Activated CD8-positive, alpha-beta memory T cell treated with anti-CD3 and anti-CD28 coated beads, Interleukin-2, amount 50 U/mL, for 24 hours (primary cell): ENCODE results near the gene PSMD3.
"Not testable (repeated sequence)": the region's sequence is repeated elsewhere in the genome, so short reads cannot be mapped to it uniquely, and the experiment has no call there.

ENCODE experiments used
- DNase-seq: peaks from one replicate; pipeline ENCODE4 v3.0.0-alpha.2; 2020; ENCODE audit errors: extremely low read depth

PSMD3 gene

DNA sequence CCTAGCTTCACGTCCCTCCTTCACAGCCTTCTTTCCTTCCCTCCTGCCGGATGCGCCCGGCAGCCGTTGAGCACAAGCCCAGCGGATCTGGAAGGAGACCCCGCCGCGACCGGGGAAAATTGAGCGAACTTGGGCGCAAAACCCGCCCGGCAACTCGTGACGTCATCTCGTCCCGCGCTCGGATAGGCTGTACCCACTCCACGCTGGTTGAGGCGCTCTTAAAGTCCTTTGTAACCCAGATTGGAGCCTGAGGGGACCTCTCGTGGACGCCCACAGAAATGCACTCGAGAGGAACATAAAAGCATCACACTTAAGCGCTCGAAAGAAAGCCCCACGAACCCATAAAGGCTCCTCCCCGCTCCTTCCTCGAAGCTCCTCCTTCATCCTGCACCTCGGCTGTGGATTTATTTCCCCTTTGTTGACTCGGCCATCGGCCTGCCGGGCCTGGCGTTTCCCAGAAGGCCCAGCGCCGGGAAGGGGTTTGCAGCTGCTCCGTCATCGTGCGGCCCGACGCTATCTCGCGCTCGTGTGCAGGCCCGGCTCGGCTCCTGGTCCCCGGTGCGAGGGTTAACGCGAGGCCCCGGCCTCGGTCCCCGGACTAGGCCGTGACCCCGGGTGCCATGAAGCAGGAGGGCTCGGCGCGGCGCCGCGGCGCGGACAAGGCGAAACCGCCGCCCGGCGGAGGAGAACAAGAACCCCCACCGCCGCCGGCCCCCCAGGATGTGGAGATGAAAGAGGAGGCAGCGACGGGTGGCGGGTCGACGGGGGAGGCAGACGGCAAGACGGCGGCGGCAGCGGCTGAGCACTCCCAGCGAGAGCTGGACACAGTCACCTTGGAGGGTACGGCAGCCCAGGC, at the start of gene PSMD3:
PSMD3 (plus strand) TSS at position 457 of the 856 bp plus-strand sequence; CDS start at position 621, 164 bp downstream.
- DNase-seq, result peak; percentile 94

GRCh38 chr17:39933912-39934311, 46.7 kb upstream of the PSMD3 start:
- no peak for DNase-seq

GRCh38 chr17:39934324-39934723, 46.3 kb upstream of the PSMD3 start:
- DNase-seq, result no peak

GRCh38 chr17:39935909-39936308, 44.7 kb upstream of the PSMD3 start:
- no peak for DNase-seq

DNA sequence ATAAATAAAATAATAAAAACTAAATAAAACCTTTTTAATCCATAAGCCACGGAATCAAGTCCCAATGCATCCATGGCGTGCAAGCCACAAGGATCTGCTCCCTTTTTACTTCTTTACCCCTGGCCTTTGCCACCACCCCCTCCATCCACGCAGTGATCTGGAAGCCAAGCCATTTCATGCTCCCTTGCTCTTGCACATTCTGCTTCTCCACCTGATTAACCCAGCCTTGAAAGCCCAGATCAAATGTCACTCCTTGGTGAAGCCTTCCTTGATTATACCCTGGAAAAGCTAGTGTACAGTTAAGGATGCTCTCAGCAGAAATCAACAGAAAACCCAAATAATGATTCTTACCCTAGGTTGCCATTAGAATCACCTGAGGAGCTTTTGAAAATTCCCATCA, 43.2 kb upstream of the PSMD3 start:
- no peak for DNase-seq

DNA sequence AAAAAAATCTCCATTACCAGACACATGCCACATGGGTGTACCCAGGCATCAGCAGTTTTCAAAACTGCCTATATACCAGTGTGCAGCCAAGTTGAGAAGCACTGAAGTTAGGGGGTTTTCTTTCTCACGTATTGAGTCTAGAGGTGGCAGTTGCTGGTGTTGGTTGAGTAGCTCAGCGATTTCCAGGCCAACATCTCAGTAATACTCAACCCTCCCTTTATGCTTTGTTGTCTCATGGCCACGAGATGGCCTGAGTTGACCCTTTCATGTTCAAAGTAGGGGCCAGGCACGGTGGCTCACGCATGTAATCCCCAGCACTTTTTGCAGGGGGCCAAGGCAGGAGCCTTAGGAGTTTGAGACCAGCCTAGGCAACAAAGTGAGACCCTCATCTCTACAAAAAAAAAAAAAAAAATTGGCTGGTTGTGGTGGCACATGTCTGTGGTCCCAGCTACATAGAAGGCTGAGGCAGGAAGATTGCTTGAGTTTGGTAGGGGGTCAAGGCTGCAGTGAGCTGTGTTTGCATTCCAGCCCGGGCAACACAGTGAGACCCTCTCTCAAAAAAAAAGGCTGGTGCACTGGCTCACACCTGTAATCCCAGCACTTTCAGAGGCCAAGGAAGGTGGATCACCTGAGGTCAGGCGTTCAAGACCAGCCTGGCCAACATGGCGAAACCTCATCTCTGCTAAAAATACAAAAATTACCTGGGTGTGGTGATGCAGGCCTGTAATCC, 42.3 kb upstream of the PSMD3 start:
- no peak for DNase-seq

DNA sequence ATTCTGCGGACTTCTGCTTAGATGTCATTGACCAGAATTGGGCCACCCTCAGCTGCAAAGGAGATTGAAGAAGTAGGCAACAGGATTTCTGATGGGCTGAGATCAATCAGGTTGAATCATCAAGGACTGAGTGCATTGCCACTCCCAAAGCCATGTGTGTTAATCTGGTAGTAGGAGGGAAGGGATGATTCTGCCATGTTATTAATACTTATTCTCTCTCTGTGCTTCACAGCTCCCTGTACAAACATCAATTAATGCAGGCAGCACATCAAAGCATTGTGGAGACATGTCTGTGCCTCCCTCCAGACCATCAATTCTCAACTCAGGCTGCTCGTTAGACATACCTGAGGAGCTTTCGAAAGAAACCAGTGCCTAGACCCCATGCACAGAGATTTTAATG, 41.5 kb upstream of the PSMD3 start:
- no peak for DNase-seq

GRCh38 chr17:39939588-39940419, 40.8 kb upstream of the PSMD3 start:
- DNase-seq, result no peak

DNA sequence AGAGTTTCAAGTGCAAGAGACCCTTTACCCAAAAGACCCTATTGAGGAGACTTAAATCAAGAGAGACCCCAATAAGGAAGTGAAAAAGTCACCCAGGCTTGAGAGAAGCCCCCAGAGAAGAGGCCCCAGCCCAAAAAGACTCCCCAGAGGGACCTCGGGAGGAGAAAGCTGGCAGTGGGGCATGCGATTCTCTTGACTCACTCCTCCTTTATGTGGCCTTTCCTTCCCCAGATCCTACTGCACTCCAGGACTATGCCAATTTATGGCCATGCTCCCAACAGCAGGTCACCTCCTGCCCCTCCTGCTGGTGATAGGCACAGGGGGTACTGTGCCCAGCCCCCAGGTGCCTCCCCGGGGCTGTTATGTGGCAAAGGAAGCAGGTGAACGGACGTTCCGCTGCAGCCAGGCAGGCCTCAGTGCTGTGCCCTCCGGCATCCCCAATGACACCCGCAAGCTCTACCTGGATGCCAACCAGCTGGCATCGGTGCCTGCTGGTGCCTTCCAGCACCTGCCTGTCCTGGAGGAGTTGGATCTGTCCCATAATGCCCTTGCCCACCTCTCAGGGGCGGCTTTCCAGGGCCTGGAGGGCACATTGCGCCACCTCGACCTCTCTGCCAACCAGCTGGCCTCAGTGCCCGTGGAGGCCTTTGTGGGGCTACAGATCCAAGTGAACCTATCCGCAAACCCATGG, 36.8 kb upstream of the PSMD3 start:
- no peak for DNase-seq

GRCh38 chr17:39944393-39944711, 36.3 kb upstream of the PSMD3 start:
- DNase-seq, result no peak

DNA sequence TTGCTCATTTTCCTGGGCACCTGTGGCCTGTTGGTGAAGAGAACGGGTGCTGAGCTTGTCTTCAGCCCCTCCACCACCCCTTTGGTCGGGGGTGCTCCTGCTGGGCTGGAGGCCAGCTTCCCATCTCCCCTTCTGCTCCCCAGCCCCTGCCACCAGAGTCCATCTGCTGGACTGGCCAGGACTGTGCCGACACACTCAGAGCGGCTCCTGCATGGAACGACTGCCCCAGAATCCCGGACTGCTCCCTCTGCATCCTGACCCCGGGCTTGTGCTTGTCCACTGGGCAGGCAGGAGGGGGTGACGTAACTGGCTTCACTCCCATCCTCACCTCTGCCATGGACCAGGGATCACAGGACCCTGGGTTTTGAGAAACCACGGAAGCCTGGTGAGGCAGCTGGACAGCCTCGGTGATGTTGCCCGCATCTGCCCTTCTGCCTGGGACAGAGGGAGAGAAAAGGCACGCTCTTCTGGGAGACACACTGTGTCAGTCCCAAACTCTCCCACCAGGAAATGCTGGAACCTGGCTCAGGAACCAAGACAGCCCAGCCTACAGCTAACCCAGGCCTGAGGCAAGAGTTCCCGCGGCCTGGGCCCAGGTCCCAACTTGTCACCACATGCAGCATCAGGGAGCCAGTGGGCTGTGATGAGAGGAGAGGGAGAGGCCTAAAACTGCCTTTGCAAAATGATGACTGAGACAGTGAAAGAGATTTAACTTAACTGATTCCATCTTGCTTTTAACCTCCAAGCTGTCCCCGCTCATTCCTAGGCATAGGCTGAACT, 33.9 kb upstream of the PSMD3 start:
- DNase-seq, result no peak

- DNase-seq, result not testable (repeated sequence)
Observed at GRCh38 chr17:39948489-39948828, 32.1 kb upstream of the PSMD3 start.

DNA sequence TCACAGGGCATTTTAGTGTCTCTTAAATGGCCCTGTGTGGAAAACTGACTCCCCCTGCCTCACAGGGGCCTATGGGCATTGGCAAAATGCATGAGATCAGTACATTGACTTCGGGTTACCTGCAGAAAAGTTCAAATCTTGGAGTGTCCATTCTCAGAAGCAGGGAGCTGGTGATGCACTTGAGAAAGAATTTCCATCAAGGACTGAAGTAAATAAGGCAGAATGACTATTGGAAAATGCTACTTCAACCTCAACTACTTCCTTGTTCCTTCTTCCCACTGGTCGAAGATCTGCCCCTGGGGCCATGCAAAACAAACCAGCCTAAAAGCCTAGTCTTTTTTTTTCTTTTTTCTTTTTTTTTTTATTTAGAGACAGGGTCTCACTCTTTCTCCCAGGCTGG, 31.6 kb upstream of the PSMD3 start:
- no peak for DNase-seq

GRCh38 chr17:39950871-39951348, 29.7 kb upstream of the PSMD3 start:
- no peak for DNase-seq

DNA sequence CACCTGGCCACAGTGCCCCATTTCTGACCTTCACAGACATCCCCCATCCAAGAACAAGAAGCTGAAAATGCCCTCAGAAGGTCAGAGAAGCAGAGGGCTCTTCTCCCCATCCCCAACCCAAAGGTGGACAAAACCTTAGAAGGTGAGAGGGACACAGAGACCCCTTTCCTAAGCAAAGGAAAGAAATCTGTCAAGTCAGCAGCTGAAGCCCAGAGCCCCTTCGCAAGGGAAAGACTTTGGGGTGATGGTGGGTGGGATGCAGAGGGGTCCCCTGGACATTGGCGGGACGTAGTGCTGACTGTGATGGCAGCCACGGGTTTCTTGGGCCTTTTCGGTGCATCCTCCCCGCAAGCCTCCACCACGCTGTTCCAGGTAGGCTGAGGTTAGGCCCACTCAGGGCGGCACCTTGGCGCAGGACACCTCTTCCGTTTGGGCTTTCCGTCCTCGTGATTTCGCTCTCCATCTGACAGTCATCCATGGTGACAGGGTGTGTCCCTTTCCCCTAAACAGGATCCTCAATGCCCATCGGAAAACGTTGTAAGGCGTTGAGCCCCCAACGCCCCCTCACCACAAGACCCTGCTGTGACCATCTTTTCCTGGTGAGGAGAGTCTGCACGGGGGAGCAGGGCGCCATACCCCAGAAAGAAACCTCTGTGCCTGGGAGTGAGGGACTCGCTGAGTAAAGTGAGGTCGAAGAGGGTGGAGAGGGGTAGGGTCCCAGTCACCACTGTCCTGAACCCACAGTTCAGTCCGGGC, 28.5 kb upstream of the PSMD3 start:
- no peak for DNase-seq

DNA sequence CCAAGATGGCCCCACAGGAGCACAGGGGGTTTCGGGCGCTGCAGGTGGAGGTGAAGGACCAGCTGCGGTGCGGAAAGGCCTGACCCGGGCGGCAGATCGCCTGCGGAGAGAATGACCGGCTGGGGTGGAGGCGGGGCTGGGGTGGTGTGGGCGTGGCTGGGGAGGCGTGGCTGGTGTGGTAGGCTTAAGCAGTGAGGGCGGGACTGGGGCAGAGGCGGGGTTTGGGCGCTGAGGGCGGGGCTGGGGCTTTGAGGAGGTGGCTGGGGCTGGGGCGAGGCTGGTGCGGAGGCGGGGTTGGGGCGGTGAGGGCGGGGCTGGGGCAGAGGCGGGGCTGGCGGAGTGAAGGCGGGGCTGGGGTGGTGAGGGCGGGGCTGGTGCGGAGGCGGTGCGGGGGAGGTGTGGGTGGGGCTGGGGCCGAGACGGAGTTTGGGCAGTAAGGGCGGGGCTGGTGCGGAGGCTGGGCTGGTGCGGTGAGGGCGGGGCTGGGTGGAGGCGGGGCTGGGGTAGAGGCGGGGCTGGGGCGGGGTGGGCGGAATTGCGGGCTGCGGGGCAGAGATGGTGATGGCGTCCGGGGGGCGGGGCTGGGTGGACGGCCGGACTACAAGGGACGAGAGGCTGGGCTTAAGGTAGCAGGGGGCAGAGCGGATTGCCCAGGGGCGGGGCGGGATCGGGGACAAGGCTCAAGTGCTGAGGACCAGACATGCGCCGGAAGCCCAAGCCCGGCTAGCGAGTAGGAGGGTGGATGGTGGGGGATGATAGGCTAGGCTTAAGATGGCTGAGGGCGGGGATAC, 27.7 kb upstream of the PSMD3 start:
- DNase-seq, result peak; percentile 78

- DNase-seq, result no peak
Observed at GRCh38 chr17:39953471-39953888, 27.1 kb upstream of the PSMD3 start.

- no peak for DNase-seq
Observed at GRCh38 chr17:39954876-39955275, 25.7 kb upstream of the PSMD3 start.

DNA sequence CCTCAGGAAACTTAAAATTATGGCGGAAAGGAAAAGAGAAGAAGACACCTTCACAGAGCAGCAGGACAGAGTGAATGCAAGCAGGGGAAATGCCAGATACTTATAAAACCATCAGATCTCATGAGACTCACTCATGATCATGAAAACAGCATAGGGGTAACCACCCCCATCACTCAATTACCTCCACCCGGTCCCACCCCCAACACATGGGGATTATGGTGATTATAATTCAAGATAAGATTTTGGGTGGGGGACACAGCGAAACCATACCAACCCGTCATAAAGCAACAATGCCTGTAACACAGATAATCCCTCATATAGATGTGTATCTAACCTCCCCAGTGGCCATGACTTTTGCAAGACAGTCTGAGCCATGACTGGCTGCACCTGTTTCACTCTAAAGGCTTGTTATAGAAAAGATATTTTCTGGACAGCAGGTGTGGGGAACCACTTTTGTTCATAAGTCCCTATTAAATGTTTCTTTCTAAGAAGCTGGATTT, 24.8 kb upstream of the PSMD3 start:
- DNase-seq, result no peak
